ENCODE results near the gene EPHA2.

- no peak for TF ChIP-seq CTCF (conservative IDR thresholded peaks at IDR 0.05 in 1 of 2, IDR thresholded peaks at IDR 0.05 in 1 of 2; ENCODE audit: low read depth in 1 of 2, low read length in 2 of 2)
- TF ChIP-seq EZH2 (IDR thresholded peaks at IDR 0.05; ENCODE audit: low read length, missing control alignments), result no peak
These were observed 19.2 kb upstream of the EPHA2 start for GRCh38 chr1:16174886-16175598.

Data from fibroblast of lung (primary cell).